HUES48 (cell line): ENCODE results near the gene ARMC6.

ENCODE experiments used
- H3K27ac ChIP-seq: one replicate; pipeline ENCODE4 v1.7.0; 2013; ENCODE audit warnings: low read depth, low read length, inconsistent platforms
- H3K27me3 ChIP-seq: 2 replicates; pipeline ENCODE4 v1.6.1; 2013; ENCODE audit warnings: mild to moderate bottlenecking, low read length; ENCODE audit not compliant: control insufficient read depth, insufficient read depth
- H3K36me3 ChIP-seq: 2 replicates; pipeline ENCODE4 v1.6.1; 2013; ENCODE audit warnings: low read length; ENCODE audit not compliant: control insufficient read depth, insufficient read depth
- H3K4me1 ChIP-seq: 2 replicates; pipeline ENCODE4 v1.6.1; 2013; ENCODE audit warnings: mild to moderate bottlenecking, low read length; ENCODE audit not compliant: control insufficient read depth, insufficient read depth
- H3K4me3 ChIP-seq: 2 replicates; pipeline ENCODE4 v1.5.1; 2013; ENCODE audit warnings: mild to moderate bottlenecking, low read depth, low read length
- H3K9ac ChIP-seq: 2 replicates; pipeline ENCODE4 v1.6.1; 2013; ENCODE audit warnings: mild to moderate bottlenecking, low read depth, low read length, moderate library complexity
- H3K9me3 ChIP-seq: 2 replicates; pipeline ENCODE4 v1.6.1; 2013; ENCODE audit warnings: low read length; ENCODE audit not compliant: control insufficient read depth, insufficient read depth

The ARMC6 gene

GRCh38 chr19:18996351-18996750 lies 37.1 kb upstream of the ARMC6 start:
- Histone ChIP-seq H3K9ac (no peak overlapping the region), H3K27ac (no peak overlapping the region), H3K4me3 (no peak overlapping the region), H3K4me1 (no peaks in the 10 kb centered on the region), H3K36me3 (peaks cover 71% of the 10 kb centered on the region), H3K9me3 (no peaks in the 10 kb centered on the region), H3K27me3 (no peaks in the 10 kb centered on the region)

GRCh38 chr19:18996796-18997394 lies 36.5 kb upstream of the ARMC6 start:
- peaks cover 72% of the 10 kb centered on the region for H3K36me3 ChIP-seq

GRCh38 chr19:18998276-18998675 lies 35.1 kb upstream of the ARMC6 start:
- peaks cover 72% of the 10 kb centered on the region for H3K36me3 ChIP-seq
- H3K4me3 ChIP-seq: no peak overlapping the region
- no peaks in the 10 kb centered on the region for H3K27me3 ChIP-seq
- no peak overlapping the region for H3K9ac ChIP-seq
- H3K9me3 ChIP-seq: no peaks in the 10 kb centered on the region
- H3K27ac ChIP-seq: no peak overlapping the region
- H3K4me1 ChIP-seq: no peaks in the 10 kb centered on the region

More at GRCh38 chr19:18996796-18997394, 36.5 kb upstream of the ARMC6 start:
- Histone ChIP-seq H3K4me3 (no peak overlapping the region), H3K9ac (no peak overlapping the region), H3K4me1 (no peaks in the 10 kb centered on the region), H3K27ac (no peak overlapping the region), H3K9me3 (no peaks in the 10 kb centered on the region), H3K27me3 (no peaks in the 10 kb centered on the region)

DNA sequence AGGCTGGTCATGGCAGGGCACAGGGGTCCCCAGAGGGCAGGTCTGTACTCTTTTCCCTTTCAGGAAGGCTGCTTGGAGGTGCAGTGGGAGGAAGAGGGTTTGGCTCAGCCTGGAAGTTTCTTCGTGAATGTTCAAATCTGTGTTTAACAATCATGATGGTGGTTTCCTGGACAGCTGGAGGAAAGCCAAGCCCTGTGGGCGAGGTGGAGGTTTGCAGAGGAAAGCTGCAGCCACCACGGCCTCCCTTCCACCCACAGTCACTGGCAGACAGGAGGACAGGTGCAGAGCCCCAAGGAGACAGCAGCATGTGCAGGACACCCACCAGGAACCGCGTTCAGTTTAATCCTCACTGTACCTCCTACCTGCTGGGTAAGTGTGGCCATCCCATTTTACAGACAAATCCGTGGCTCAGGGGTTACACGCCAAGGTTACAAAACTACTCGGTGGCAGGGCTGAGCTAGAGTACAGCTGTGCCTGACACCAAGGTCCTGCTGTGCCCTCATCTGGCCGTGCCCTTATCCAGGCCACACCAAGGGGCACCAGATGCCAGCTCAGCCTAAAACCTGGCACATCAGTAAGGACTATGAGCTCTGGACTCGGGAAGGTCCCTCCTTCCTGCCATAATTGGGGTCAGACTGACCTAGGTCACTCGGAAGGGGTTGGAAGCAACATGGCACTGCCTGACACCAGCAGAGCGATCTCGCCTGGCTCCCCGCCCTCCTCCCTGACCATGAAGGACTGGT lies 34.2 kb upstream of the ARMC6 start:
- Histone ChIP-seq H3K9ac (no peak overlapping the region), H3K9me3 (no peaks in the 10 kb centered on the region), H3K27me3 (no peaks in the 10 kb centered on the region), H3K36me3 (peaks cover 72% of the 10 kb centered on the region), H3K4me3 (no peak overlapping the region), H3K27ac (no peak overlapping the region), H3K4me1 (no peaks in the 10 kb centered on the region)

DNA sequence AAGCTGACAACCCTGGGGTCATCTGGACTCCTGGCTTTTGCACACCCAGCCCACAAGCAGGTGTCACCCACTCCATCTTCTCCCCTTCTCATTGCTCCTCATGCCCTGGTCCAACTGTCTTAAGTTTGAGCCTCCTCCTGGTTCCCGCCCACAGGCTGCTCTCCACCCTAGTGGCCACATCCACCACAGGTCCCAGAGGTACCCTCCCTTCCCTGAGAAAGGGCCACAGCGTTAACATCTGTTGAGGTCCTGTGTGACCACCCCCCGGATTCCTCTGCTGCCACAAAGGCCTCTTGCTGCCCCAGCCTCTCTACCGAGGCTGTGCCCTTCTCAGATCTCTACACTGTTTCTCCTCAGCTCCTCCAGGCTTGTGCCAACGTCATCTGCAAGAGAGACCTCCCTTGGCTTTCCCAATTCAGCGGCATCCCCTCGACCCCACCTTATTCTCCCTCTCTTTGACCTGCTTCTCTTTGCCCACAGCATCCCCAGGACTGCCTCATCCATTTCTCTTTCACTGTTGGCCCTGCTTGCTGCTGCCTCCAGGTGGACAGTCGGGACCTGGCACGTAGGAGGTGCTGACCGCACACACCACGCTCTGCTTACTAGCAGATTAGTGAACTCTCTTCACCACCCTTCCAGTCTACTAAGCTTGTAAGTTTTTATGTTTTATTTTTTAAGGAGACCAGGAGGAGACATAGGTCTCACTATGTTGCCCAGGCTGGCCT lies 33.3 kb upstream of the ARMC6 start:
- Histone ChIP-seq H3K9me3 (no peaks in the 10 kb centered on the region), H3K4me1 (no peaks in the 10 kb centered on the region), H3K36me3 (peaks cover 72% of the 10 kb centered on the region), H3K9ac (no peak overlapping the region), H3K4me3 (no peak overlapping the region), H3K27ac (no peak overlapping the region), H3K27me3 (no peaks in the 10 kb centered on the region)

GRCh38 chr19:19004144-19004543 lies 29.3 kb upstream of the ARMC6 start:
- Histone ChIP-seq H3K27me3 (no peaks in the 10 kb centered on the region), H3K9me3 (no peaks in the 10 kb centered on the region), H3K36me3 (peaks cover 86% of the 10 kb centered on the region), H3K9ac (no peak overlapping the region), H3K4me1 (no peaks in the 10 kb centered on the region), H3K4me3 (no peak overlapping the region), H3K27ac (no peak overlapping the region)

- peaks cover 88% of the 10 kb centered on the region for H3K36me3 ChIP-seq
- no peak overlapping the region for H3K4me3 ChIP-seq
- H3K9ac ChIP-seq: no peak overlapping the region
- H3K9me3 ChIP-seq: no peaks in the 10 kb centered on the region
- H3K4me1 ChIP-seq: no peaks in the 10 kb centered on the region
- no peaks in the 10 kb centered on the region for H3K27me3 ChIP-seq
- H3K27ac ChIP-seq: no peak overlapping the region
These were observed 27.2 kb upstream of the ARMC6 start for GRCh38 chr19:19006213-19006612.

DNA sequence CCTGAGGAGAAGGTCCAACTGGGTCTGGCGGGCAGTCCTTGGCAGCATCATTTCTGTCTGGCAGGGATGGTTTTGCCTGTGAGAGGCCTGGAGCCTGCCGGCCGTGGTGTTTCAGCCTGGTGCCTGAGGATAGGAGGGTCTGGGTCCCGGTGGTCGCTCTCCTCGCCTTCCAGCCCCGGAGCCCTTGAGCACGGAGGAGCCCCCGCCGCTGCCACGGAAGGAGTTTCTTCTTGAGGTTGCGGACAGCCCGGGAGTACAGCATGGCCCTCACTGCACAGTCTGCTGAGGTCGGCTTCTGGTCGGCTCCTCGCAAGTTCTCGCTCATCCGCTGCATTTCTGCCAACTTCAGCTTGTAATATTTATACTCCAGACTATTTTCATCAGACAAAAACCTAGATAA lies 23.5 kb upstream of the ARMC6 start:
- H3K9me3 ChIP-seq: no peaks in the 10 kb centered on the region

DNA sequence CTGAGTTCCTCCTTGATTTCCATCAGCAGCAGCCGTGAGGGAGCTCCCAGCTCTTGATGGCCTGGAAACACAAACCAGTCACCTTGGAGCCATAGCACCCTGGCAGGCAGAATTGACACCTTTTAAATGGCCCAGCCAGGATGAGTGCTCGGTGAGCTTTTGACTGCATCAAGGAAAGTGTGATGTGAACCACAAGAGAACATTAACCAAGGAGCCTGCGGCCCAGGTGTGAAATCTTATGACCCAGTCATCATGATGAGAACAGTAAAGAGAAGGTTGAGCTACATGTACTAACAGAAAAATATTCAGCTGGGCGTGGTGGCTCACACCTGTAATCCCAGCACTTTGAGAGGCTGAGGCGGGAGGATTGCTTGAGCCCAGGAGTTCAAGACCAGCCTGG lies 22.9 kb upstream of the ARMC6 start:
- Histone ChIP-seq H3K27me3 (no peaks in the 10 kb centered on the region), H3K9ac (no peak overlapping the region), H3K36me3 (peaks cover 89% of the 10 kb centered on the region), H3K4me3 (no peak overlapping the region), H3K27ac (no peak overlapping the region), H3K4me1 (no peaks in the 10 kb centered on the region), H3K9me3 (no peaks in the 10 kb centered on the region)

More for the DNA sequence above, 23.5 kb upstream of the ARMC6 start:
- Histone ChIP-seq H3K4me3 (no peak overlapping the region), H3K27ac (no peak overlapping the region), H3K36me3 (peaks cover 90% of the 10 kb centered on the region), H3K4me1 (no peaks in the 10 kb centered on the region), H3K9ac (no peak overlapping the region), H3K27me3 (no peaks in the 10 kb centered on the region)

GRCh38 chr19:19021115-19021514 lies 12.3 kb upstream of the ARMC6 start:
- Histone ChIP-seq H3K9ac (no peak overlapping the region), H3K9me3 (no peaks in the 10 kb centered on the region), H3K27ac (no peak overlapping the region), H3K4me1 (no peaks in the 10 kb centered on the region), H3K36me3 (peaks cover 83% of the 10 kb centered on the region), H3K4me3 (no peak overlapping the region), H3K27me3 (no peaks in the 10 kb centered on the region)

DNA sequence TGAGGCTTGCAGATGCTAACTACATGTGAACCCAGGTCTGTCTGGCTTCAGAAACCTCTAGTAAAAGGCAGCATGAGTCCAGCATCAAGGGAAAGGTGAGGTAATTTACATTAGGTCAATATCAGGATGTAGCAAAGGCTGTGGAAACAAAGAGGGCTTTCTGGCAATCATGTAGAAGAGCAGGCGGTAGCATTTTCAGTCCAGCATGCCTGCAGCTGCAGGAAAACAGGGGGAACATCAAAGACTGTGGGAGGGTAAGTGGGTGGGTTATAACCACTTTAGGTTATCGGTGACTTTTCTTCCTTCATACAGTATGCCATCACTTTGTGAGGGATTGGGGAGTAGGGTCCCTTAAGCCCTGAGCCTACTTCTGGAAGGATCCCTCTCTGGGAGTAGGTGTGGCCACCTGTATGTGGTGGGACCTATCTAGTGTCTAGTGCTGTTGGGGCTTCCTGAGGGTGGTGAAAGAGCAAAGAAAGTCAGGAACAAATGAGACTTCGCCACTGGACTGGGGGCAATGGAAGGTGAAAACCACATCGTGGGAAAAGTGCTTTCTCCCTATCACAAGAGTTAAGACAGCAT lies 10.9 kb upstream of the ARMC6 start:
- no peaks in the 10 kb centered on the region for H3K27me3 ChIP-seq
- no peak overlapping the region for H3K9ac ChIP-seq
- no peak overlapping the region for H3K27ac ChIP-seq
- H3K4me3 ChIP-seq: no peak overlapping the region
- no peaks in the 10 kb centered on the region for H3K4me1 ChIP-seq
- peaks cover 83% of the 10 kb centered on the region for H3K36me3 ChIP-seq
- H3K9me3 ChIP-seq: no peaks in the 10 kb centered on the region
